OCI-LY3 (cell line): ENCODE measurements around the gene SGCB.

ENCODE experiments used
- H2AFZ ChIP-seq: fragments of 200-600, 300-600 bp; shearing (Covaris generic); 2 replicates; pipeline ENCODE4 v1.6.0; 2014; ENCODE audit warnings: antibody characterized with exemption, low read depth, low read length
- H3K27ac ChIP-seq: fragments of 200-600, 300-600 bp; sonication (generic); 2 replicates; pipeline ENCODE4 v1.5.1; 2014; ENCODE audit warnings: mild to moderate bottlenecking, low read length, moderate library complexity, mixed read lengths
- H3K27me3 ChIP-seq: fragments of 200-600, 300-600 bp; sonication (generic); 2 replicates; pipeline ENCODE4 v1.6.1; 2014; ENCODE audit warnings: low read depth, low read length, mixed read lengths
- H3K36me3 ChIP-seq: fragments of 200-600, 300-600 bp; sonication (generic); replicated peaks from 2 replicates; pipeline ENCODE3; 2014; ENCODE audit warnings: low read depth, low read length, mixed read lengths
- H3K4me1 ChIP-seq: fragments of 300-600, 200-600 bp; sonication (generic); 2 replicates; pipeline ENCODE4 v1.6.1; 2014; ENCODE audit warnings: low read length, mixed read lengths
- H3K4me2 ChIP-seq: fragments of 200-600, 300-600 bp; sonication (generic); 2 replicates; pipeline ENCODE4 v1.6.1; 2014; ENCODE audit warnings: low read length, mixed read lengths
- H3K4me3 ChIP-seq: fragments of 300-600, 200-600 bp; sonication (generic); 2 replicates; pipeline ENCODE4 v1.5.1; 2014; ENCODE audit warnings: antibody characterized with exemption, mild to moderate bottlenecking, low read length, moderate library complexity
- H3K79me2 ChIP-seq: fragments of 300-600, 200-600 bp; shearing (Covaris generic); 2 replicates; pipeline ENCODE4 v1.6.1; 2014; ENCODE audit warnings: mild to moderate bottlenecking, low read length, mixed read lengths
- H3K9ac ChIP-seq: fragments of 300-600, 200-600 bp; shearing (Covaris generic); 2 replicates; pipeline ENCODE4 v1.6.0; 2014; ENCODE audit warnings: mild to moderate bottlenecking, low read length, moderate library complexity
- H3K9me3 ChIP-seq: fragments of 200-600, 300-600 bp; shearing (Covaris generic); 2 replicates; pipeline ENCODE4 v1.6.1; 2014; ENCODE audit warnings: low read length, mixed read lengths; ENCODE audit not compliant: insufficient read depth
- H4K20me1 ChIP-seq: fragments of 200-600, 300-600 bp; sonication (generic); 2 replicates; pipeline ENCODE4 v1.6.1; 2016; ENCODE audit warnings: low read length, mixed read lengths; ENCODE audit not compliant: insufficient read depth
- CTCF ChIP-seq: fragments of 200-600, 300-600 bp; sonication (generic); IDR thresholded peaks from 2 replicates; pipeline ENCODE4 v1.5.1; 2014; ENCODE audit warnings: antibody characterized with exemption, low read length, low read depth
- EZH2phosphoT487 ChIP-seq: fragments of 200-600 bp; shearing (Covaris generic); IDR thresholded peaks from 2 replicates; pipeline ENCODE4 v1.6.1; 2018; ENCODE audit warnings: antibody characterized with exemption, mixed run types, low read depth

The SGCB gene

GRCh38 chr4:52006887-52007286 is 31.2 kb downstream of the SGCB start:
- Histone ChIP-seq H3K27me3 (no peaks in the 10 kb centered on the region), H3K79me2 (no peaks in the 10 kb centered on the region), H3K36me3 (no peaks in the 10 kb centered on the region), H3K9ac (no peak overlapping the region), H3K4me1 (no peaks in the 10 kb centered on the region), H4K20me1 (no peaks in the 10 kb centered on the region), H3K27ac (no peak overlapping the region), H3K4me3 (no peak overlapping the region), H2AFZ (no peak overlapping the region), H3K4me2 (no peak overlapping the region), H3K9me3 (no peaks in the 10 kb centered on the region)
- no peak for TF ChIP-seq CTCF
- no peak for TF ChIP-seq EZH2phosphoT487

GRCh38 chr4:52005604-52006273 is 32.4 kb downstream of the SGCB start:
- H3K27ac ChIP-seq = no peak overlapping the region
- no peak overlapping the region for H3K9ac ChIP-seq
- H3K4me3 ChIP-seq = no peak overlapping the region
- H3K27me3 ChIP-seq = no peaks in the 10 kb centered on the region
- no peaks in the 10 kb centered on the region for H3K9me3 ChIP-seq
- no peaks in the 10 kb centered on the region for H4K20me1 ChIP-seq
- TF ChIP-seq EZH2phosphoT487 (no peak), CTCF (no peak)
- no peaks in the 10 kb centered on the region for H3K79me2 ChIP-seq
- H3K36me3 ChIP-seq = no peaks in the 10 kb centered on the region
- H2AFZ ChIP-seq = no peak overlapping the region
- no peak overlapping the region for H3K4me2 ChIP-seq
- H3K4me1 ChIP-seq = no peaks in the 10 kb centered on the region

- Histone ChIP-seq H3K9me3 (no peaks in the 10 kb centered on the region), H3K27ac (no peak overlapping the region), H4K20me1 (no peaks in the 10 kb centered on the region), H3K4me3 (no peak overlapping the region), H3K27me3 (no peaks in the 10 kb centered on the region), H3K36me3 (no peaks in the 10 kb centered on the region), H3K79me2 (no peaks in the 10 kb centered on the region), H2AFZ (no peak overlapping the region), H3K9ac (no peak overlapping the region), H3K4me1 (no peaks in the 10 kb centered on the region), H3K4me2 (no peak overlapping the region)
- TF ChIP-seq EZH2phosphoT487 = no peak
- TF ChIP-seq CTCF = no peak
Observed at GRCh38 chr4:52004414-52004813, 33.7 kb downstream of the SGCB start.

DNA sequence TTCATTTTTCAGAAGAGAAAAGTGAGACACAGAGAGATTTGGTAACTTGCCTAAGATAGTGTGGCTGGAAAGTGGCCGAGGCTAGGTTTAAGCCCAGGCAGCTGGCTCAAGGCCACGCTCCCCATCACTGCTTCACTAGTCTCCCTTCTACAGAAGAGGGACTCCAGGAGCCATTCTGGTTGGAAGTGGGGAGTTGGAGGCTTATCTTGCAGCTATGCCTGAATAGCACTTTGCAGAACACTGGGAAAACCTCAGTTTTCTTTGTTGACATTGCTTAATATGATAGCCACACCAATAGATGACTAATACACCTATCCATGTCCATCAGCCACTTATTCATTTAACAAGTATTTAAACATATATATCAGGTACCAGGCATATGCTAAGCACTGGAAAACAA is 36.5 kb downstream of the SGCB start:
- Histone ChIP-seq H3K79me2 (no peaks in the 10 kb centered on the region), H3K4me2 (no peak overlapping the region), H2AFZ (no peak overlapping the region), H3K4me3 (no peak overlapping the region), H3K9ac (no peak overlapping the region), H3K27me3 (no peaks in the 10 kb centered on the region), H4K20me1 (no peaks in the 10 kb centered on the region), H3K36me3 (no peaks in the 10 kb centered on the region), H3K4me1 (no peaks in the 10 kb centered on the region), H3K27ac (no peak overlapping the region), H3K9me3 (no peaks in the 10 kb centered on the region)
- TF ChIP-seq EZH2phosphoT487 = no peak
- no peak for TF ChIP-seq CTCF
